ENCODE results near the gene PLEKHA4.
A peak's percentile ranks its signal among the peaks of the same experiment; 100 is the strongest.
"Not testable (repeated sequence)": the region's sequence is repeated elsewhere in the genome, so short reads cannot be mapped to it uniquely, and the experiment has no call there.

The PLEKHA4 gene

GRCh38 chr19:48879025-48879637 is 10.7 kb upstream of the PLEKHA4 start:
- Histone ChIP-seq H3K4me3 (replicated peaks; ENCODE audit: insufficient read depth, low read length) (no peak overlapping the region), H3K27ac (replicated peaks) (no peak overlapping the region), H3K27me3 (ENCODE audit: insufficient read depth, poor library complexity, severe bottlenecking) (no peaks in the 10 kb centered on the region)
- no peak for DNase-seq (ENCODE audit: low read depth in 1 of 2, low spot score in 1 of 2)
- TF ChIP-seq REST (IDR thresholded peaks at IDR 0.05; ENCODE audit: insufficient replicate concordance, low read depth) (no peak), CTCF (IDR thresholded peaks at IDR 0.05; ENCODE audit: insufficient read depth, low read length) (no peak), GABPA (IDR thresholded peaks at IDR 0.05; ENCODE audit: low read depth) (no peak), POLR2AphosphoS5 (IDR thresholded peaks at IDR 0.05; ENCODE audit: low read depth) (no peak), SPI1 (IDR thresholded peaks at IDR 0.05; ENCODE audit: borderline replicate concordance, low read depth) (no peak)

GRCh38 chr19:48878196-48879024 is 10.0 kb upstream of the PLEKHA4 start:
- TF ChIP-seq SPI1 (IDR thresholded peaks at IDR 0.05; ENCODE audit: borderline replicate concordance, low read depth), result no peak
- no peak for TF ChIP-seq CTCF (IDR thresholded peaks at IDR 0.05; ENCODE audit: insufficient read depth, low read length)
- TF ChIP-seq REST (IDR thresholded peaks at IDR 0.05; ENCODE audit: insufficient replicate concordance, low read depth), result no peak
- TF ChIP-seq POLR2AphosphoS5 (IDR thresholded peaks at IDR 0.05; ENCODE audit: low read depth), result no peak
- no peak for TF ChIP-seq GABPA (IDR thresholded peaks at IDR 0.05; ENCODE audit: low read depth)
- H3K27me3 ChIP-seq (ENCODE audit: insufficient read depth, poor library complexity, severe bottlenecking), result no peaks in the 10 kb centered on the region
- no peak overlapping the region for H3K27ac ChIP-seq (replicated peaks)
- no peak overlapping the region for H3K4me3 ChIP-seq (replicated peaks; ENCODE audit: insufficient read depth, low read length)
- DNase-seq (ENCODE audit: low read depth in 1 of 2, low spot score in 1 of 2), result no peak

GRCh38 chr19:48877855-48878195 is 9.4 kb upstream of the PLEKHA4 start:
- no peak for DNase-seq (ENCODE audit: low read depth in 1 of 2, low spot score in 1 of 2)
- no peak overlapping the region for H3K4me3 ChIP-seq (replicated peaks; ENCODE audit: insufficient read depth, low read length)
- no peak overlapping the region for H3K27ac ChIP-seq (replicated peaks)
- H3K27me3 ChIP-seq (ENCODE audit: insufficient read depth, poor library complexity, severe bottlenecking), result no peaks in the 10 kb centered on the region
- TF ChIP-seq POLR2AphosphoS5 (IDR thresholded peaks at IDR 0.05; ENCODE audit: low read depth), result no peak
- TF ChIP-seq CTCF (IDR thresholded peaks at IDR 0.05; ENCODE audit: insufficient read depth, low read length), result no peak
- TF ChIP-seq SPI1 (IDR thresholded peaks at IDR 0.05; ENCODE audit: borderline replicate concordance, low read depth), result no peak
- TF ChIP-seq REST (IDR thresholded peaks at IDR 0.05; ENCODE audit: insufficient replicate concordance, low read depth), result no peak
- no peak for TF ChIP-seq GABPA (IDR thresholded peaks at IDR 0.05; ENCODE audit: low read depth)

GRCh38 chr19:48876043-48876981 is 7.9 kb upstream of the PLEKHA4 start:
- peak overlapping the region; percentile 98 for H3K27ac ChIP-seq (replicated peaks)
- H3K27me3 ChIP-seq (ENCODE audit: insufficient read depth, poor library complexity, severe bottlenecking); DNase-seq (ENCODE audit: low read depth in 1 of 2, low spot score in 1 of 2): not testable (repeated sequence)
- H3K4me3 ChIP-seq (replicated peaks; ENCODE audit: insufficient read depth, low read length), result peak overlapping the region; percentile 84

Data from HL-60 (cell line).